HG03575 (cell line): ENCODE data around the gene POT1.
A peak's percentile ranks its signal among the peaks of the same experiment; 100 is the strongest.
"Not testable (repeated sequence)": the region's sequence is repeated elsewhere in the genome, so short reads cannot be mapped to it uniquely, and the experiment has no call there.

Experiments used
- ATAC-seq: cut with Tn5 transposase; IDR thresholded peaks from one replicate; pipeline ENCODE4 v1.9.1; 2021; ENCODE audit not compliant: unreplicated experiment, insufficient number of reproducible peaks, low FRiP score; ENCODE audit errors: extremely low read depth

Gene POT1, protein sequence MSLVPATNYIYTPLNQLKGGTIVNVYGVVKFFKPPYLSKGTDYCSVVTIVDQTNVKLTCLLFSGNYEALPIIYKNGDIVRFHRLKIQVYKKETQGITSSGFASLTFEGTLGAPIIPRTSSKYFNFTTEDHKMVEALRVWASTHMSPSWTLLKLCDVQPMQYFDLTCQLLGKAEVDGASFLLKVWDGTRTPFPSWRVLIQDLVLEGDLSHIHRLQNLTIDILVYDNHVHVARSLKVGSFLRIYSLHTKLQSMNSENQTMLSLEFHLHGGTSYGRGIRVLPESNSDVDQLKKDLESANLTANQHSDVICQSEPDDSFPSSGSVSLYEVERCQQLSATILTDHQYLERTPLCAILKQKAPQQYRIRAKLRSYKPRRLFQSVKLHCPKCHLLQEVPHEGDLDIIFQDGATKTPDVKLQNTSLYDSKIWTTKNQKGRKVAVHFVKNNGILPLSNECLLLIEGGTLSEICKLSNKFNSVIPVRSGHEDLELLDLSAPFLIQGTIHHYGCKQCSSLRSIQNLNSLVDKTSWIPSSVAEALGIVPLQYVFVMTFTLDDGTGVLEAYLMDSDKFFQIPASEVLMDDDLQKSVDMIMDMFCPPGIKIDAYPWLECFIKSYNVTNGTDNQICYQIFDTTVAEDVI

DNA sequence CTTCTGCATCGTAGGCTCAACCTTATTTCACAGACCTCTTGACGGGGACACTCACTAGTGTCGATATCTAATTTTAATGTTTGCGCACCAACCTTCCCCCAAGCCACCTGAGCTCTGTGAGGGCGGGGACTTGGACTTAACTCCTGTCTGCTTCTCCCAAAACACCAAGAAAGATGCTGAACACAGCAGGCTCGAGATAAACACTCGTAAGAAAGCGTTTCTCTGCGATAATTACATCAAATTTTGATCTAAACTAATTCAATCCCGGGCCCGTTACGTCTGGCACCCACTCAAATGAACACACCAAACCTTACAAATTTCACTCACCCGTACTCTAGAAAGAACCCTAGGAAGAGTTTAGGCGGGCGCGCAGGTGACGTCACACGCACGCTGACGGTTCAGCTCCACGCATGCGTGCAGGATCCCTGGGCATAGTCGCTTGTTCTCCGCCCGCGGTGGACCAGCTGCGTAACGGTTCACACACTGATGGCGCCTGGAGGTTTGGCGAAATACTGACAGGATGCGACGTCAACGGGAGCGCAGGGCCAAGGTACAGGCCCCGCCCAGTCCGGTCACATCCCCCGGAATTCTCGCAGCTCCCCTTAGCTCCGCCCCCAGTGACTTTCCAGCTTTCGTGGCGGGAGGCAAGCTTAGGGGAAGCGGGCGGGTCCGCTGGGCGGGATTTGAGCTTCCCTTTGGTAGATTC, at the start of gene POT1:
TSS of gene POT1 (minus strand) at position 359 of the 706 bp plus-strand sequence. CDS start 32,652 bp downstream, outside the sequence.
- ATAC-seq, result peak; percentile 96

DNA sequence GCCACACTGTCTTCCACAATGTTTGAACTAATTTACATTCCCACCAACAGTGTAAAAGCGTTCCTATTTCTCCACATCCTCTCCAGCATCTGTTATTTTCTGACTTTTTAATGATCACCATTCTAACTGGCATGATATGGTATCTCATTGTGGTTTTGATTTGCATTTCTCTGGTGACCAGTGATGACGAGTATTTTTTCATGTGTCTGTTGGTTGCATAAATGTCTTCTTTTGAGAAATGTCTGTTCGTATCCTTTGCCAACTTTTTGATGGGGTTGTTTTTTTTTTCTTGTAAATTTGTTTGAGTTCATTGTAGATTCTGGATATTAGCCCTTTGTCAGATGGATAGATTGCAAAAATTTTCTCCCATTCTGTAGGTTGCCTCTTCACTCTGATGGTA, 45.5 kb upstream of the POT1 start:
- ATAC-seq, result not testable (repeated sequence)

DNA sequence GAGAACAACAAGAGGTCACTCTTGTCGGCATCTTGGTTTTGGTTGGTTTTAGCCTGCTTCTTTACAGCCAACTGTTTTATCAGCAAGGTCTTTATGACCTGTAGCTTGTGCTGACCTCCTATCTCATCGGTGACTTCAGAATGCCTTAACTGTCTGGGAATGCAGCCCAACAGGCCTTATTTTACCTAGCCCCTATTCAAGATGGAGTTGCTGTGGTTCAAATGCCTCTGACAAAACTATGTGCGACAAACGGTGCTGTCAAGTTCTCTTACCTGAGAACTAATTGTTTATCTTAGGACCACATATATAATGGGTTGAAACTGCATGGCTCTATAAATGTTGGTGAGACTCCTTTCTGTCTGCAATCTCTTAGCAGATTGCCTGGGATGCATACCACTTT, 35.9 kb upstream of the POT1 start:
- ATAC-seq, result no peak

DNA sequence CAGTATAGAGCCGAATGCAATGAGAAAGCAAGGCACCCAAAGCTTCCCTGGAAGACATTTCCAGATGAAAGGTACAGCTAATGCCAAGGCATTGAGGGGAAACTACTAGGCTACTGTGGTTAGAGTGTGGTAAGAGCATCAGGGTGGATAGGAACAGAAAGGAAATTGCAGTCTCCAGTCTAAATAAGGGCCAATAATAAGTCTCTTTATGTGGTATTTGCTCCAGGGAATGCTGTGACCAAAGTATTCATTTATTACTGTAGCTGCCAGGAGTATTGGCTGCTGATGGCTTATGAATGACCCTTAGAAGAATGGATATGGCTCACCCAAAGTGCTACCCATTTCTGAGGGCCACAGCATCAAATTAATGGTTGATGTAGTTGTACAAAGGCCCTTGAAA, 30.1 kb upstream of the POT1 start:
- no peak for ATAC-seq

DNA sequence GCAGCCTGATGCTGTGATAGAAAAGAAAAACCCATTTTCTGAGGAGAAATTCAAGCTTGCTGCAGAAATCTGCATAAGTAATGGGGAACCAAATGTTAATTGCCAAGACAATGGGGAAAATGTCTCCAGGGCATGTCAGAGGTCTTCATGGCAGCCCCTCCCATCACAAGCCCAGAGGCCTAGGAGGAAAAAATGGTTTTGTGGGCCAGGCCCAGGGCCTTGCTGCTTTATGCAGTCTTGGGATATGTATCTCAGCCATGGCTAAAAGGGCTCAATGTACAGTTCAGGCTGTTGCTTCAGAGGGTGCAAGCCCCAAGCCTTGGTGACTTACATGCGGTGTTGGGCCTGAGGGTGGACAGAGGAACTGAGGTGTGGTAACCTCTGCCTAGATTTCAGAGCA, 28.3 kb upstream of the POT1 start:
- ATAC-seq, result not testable (repeated sequence)

DNA sequence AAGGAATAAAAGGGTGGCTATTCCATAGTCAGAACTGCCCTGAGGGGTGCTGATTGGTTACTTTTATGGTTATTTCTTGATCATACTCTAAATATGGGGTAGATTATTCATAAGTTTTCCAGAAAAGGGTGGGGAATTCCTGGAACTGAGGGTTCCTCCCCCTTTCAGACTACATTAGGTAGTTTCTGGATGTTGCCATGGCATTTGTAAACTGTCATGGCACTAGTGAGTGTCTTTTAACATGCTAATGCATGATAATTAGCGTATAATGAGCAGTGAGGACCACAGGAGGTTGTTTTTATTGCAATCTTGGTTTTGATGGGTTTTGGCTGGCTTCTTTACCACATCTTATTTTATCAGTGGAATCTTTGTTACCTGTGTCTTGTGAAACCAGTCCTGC, 26.5 kb upstream of the POT1 start:
- ATAC-seq, result no peak

DNA sequence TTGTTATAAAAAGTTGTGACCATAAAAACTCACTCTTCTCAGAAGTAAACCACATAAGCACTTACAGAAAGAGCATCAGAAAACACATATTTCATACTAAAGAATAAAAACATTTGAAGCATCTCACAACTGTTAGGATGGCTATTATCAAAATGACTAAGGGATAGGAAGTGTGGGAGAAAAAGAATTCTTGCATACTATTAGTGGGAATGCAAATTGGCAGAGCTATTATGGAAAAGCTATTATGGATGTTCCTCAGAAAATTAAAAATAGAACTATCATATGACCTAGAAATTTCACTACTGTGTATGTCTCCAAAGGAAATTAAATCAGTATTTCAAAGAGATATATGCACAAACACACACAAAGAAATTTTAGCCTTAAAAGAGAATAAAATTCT, 25.2 kb upstream of the POT1 start:
- no peak for ATAC-seq

DNA sequence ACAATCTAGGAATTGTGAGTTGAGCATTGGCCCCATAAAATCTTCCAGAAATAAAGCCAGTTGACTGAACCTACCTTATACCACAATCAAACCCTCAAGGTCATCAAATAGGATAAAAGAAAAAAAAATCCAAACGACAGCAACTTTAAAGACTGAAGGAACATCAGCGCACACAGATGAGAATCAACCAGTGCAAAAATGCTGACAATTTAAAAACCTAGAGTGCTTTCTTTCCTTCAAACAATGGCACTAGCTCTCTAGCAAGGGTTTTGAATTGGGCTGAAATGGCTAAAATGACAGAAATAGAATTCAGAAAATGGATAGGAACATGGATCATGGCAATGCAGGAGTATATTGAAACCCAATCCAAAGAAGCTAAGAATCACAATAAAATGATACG, 16.1 kb upstream of the POT1 start:
- no peak for ATAC-seq

DNA sequence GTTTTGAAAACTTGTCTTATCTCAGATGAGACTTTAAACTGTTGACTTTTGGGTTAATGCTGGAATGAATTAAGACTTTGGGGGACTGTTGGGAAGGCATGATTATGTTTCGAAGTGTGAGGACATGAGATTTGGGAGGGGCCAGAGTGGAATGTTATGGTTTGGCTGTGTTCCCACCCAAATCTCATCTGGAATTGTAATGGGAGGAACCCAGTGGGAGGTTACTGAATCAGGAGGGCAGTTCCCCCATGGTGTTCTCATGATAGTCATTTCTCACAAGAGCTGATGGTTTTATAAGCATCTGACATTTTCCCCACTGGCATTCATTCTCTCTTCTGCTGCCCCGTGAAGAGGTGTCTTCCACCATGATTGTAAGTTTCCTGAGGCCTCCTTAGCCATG, 13.8 kb upstream of the POT1 start:
- ATAC-seq, result no peak

DNA sequence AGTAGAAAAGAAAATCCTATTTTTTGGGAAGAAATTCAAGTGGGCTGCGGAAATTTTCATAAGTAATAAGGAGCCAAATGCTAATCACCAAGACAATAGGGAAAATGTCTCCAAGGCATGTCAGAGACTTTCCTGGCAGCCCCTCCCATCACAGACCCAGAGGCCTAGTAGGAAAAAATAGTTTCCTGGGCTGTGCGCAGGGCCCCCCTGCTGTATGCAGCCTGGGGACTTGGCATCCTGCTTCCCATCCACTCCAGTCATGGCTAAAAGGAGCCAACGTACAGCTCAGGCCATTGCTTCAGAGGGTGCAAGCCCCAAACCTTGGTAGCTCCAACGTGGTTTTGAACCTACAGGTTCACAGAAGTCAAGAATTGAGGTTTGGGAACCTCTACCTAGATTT, 12.8 kb upstream of the POT1 start:
- ATAC-seq, result no peak

DNA sequence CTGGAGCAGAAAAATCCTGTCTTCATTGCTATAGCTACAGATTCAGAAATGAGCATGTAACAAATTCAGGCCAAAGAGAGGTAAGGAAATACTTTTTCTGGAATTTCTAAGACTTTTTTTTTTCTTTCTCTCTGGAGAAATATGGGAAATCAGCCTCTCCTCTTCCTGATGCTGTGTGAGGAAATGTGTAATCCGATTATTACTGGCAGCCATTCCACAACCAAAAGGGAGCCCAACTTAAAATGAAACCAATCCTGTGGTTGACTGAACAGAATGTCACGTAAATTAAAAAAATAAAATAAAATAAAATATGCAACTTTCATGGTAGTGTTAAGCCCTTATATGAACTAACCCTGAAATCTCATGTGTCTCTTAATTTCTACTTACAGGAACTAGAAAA, 10.7 kb upstream of the POT1 start:
- no peak for ATAC-seq

DNA sequence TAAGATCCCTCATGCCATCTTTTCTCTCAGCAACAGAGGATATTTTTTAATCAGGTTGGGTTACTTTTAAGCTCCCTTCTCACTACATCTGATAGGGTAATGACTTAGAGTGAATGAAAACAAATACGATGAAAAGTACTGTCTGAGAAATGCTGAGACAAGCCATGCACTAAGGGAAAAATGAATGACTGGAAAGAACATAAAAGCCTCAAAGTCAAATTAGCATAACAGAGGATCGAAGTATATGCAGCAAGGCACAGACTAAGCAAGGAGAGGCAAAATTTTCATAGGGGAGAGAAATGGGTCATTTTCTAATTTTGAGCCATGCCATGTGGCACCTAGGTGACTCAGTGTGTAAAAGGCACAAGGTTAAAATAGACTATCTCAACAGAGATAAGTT, 8.5 kb upstream of the POT1 start:
- ATAC-seq, result no peak

DNA sequence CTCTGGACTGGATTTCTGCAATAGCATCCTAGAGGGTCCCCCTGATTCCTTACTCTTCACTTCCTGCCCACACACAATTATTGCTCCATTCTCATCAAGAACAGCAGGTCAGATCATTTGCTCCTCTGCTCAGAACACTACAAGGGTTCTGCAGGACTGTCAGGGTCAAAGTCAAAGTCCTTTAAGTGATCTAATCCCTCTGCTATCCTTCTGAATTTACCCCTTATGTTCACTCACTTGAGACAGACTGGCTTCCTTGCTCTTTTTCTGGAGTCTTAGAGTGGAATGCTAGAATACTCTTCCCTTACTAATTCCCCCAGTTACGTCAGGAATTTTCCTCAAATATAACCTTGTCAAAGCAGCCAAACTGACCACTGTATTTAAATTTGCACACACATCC, 7.5 kb upstream of the POT1 start:
- ATAC-seq, result no peak

DNA sequence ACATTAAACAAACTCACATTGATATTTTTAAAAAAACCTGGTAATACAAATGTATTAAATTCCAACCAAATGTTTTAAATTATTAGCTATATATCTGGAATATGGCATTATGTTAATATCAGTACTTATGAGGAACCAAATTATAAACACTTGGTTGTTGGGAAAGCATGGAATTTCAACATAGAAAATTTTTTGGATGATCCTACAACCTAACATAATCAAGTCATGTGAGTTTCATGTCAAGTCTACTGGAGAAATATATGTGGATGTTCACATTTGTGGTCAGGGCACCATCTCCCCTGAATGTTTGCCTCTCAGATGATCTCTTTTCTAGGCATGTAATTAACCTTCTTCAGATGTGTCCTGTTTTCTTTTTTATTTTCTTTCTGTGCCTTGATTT, 5.2 kb upstream of the POT1 start:
- no peak for ATAC-seq

DNA sequence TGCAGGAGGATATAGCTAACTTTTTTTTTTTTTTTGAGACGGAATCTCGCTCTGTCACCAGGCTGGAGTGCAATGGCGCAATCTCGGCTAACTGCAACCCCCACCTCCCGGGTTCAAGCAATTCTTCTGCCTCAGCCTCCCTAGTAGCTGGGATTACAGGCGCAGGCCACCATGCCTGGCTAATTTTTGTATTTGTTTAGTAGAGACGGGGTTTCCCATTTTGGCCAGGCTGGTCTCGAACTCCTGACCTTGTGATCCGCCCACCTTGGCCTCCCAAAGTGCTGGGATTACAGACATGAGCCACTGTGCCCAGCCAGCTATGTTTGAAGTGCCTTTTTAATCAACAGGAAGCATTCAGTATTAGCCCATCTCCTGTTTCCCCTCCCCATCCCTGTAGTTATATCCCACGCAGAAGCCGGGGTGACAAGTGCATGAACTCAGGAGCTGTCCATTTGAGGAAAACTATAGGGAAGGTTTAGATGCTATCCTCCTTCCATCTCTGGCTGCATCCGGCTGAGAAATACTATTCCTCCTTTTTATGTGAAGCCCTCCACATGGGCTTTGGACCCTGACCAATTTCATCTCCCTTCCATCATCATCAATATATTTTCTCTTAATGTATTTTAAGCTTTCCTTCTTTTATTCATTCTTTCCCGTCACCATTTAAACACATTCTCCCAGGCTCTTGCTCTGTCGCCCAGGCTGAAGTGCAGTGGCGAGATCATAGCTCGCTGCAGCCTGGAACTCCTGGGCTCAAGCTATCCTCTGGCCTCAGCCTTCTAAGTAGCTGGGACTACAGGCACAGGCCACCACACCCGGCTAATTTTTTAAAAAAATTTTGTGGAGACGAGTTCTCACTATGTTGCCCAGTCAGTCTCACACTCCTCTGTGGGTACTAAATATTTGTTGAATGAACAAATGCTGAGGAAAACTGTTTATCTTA, 1.3 kb upstream of the POT1 start:
- no peak for ATAC-seq

DNA sequence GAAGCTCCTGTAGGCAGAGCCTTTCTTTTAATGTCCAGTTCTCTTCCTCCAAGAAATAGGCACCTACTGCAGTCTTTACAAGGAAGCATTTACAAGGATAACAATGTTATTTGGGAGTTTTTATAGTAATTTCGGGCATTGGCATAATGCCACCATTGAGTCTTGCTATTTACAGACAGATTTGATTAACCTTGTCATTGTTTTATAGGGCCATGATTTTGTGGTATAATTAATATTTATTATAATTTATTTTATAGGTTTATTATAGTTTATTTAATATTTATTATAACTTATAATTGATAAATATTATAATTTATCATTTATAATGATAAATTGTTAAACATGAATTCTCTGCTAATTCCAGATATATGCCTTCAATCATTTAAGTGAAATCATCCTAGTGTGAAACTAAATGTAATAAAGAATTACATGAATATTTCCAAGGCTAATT, 573 bp upstream of the POT1 start:
- no peak for ATAC-seq

DNA sequence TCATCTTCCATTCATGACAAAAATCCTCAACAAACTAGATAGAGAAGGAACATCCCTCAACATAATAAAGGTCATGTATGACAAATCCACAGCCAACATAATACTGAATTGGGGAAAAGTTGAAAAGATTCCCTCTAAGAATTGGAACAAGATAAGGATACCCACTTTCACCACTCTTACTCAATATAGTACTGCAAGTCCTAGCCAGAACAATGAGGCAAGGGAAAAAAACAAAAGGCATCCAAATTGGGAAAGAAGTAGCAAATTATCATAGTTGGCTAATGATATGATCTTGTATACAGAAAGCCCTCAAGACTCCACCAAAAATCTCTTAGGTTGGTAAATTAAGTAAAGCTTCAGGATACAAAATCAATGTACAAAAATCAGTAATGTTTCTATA, 4.7 kb downstream of the POT1 start:
- no peak for ATAC-seq

DNA sequence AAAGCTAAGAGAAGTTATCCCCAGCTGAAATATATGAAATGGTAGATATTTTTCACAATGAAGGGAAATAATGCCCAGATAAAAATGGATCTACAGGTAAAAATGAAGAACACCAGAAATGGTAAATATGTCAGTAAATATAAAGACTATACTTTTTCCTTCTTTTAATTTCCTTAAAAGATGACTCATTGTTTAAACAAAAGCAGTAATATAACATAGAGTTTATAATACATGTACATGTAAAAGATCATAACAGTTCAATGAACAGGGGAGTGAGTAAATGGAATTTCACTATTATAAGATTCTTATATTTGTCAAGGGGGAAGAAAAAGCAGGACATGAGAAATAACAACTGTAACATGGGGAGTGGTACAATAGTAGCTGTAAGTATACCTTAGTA, 7.4 kb downstream of the POT1 start:
- ATAC-seq, result no peak

DNA sequence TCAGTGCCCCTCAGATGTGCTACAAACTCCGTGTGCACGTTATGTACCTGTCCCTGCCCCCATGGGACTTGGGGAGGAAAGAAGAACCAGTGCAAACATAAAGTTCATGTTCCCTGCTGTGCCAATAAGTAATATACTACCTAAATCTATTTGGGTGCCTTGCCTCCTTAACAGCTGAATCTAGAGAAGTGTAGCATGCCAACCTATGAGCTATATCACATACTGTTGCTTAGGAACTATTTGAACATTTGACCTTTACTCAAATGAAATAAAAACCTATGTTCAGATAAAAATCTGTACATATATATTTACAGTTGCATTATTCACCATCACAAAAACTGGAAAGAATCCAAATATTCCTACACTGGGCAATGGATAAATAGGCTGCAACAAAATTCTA, 9.8 kb downstream of the POT1 start:
- ATAC-seq, result no peak
